B cell (primary cell): ENCODE data around the gene ADAMTS2. TPM values are rescaled to one million over a fixed set of nuclear protein-coding genes. Genes with fewer than 3 reads are reported as not detected.

Experiments
- ATAC-seq: fragments of 200-7000 bp; cut with Tn5 transposase; one replicate; pipeline ENCODE4 v1.10.0; 2021; ENCODE audit warnings: low read depth, mild to moderate bottlenecking, moderate number of reproducible peaks, moderate library complexity
- CTCF ChIA-PET: fragments of 350-600 bp; sonication (Branson Sonifier 250); formaldehyde crosslinking; loops from one replicate; lab custom pipeline; 2021; ENCODE audit warnings: antibody characterized with exemption, inconsistent platforms; lab: Charles Lee
- POLR2A ChIA-PET: fragments of 350-600 bp; sonication (Branson Sonifier 250); formaldehyde crosslinking; loops from one replicate; lab custom pipeline; 2021; ENCODE audit warnings: antibody characterized with exemption; lab: Charles Lee
- DNase-seq: peaks from one replicate; pipeline ENCODE4 v3.0.0; 2013
- H2AFZ ChIP-seq: 2 replicates; pipeline ENCODE4 v1.6.1; 2012; ENCODE audit warnings: mild to moderate bottlenecking, low read depth, low read length; ENCODE audit not compliant: insufficient read depth, poor library complexity, severe bottlenecking
- H3K27ac ChIP-seq, 2 donors: 1 replicate in 1 of 2; 2 replicates in 1 of 2; pipeline ENCODE4 v1.5.1; 2012 to 2013; ENCODE audit warnings: low read length in 2 of 2, mild to moderate bottlenecking in 2 of 2, moderate library complexity in 1 of 2
- H3K27me3 ChIP-seq, 4 experiments: fragments of 200-600 bp in 1 of 4; sonication (generic) in 1 of 4; replicated peaks in 1 of 4; 1 replicate in 2 of 4; 2 replicates in 2 of 4; pipeline versions ENCODE4 v1.6.1 to v1.7.0; 2013 to 2016; ENCODE audit warnings: low read length in 3 of 4, mild to moderate bottlenecking in 2 of 4, mixed read lengths in 1 of 4, moderate library complexity in 1 of 4; ENCODE audit not compliant: insufficient read depth in 4 of 4, control insufficient read depth in 3 of 4; ENCODE audit errors: control extremely low read depth in 1 of 4
- H3K36me3 ChIP-seq, 2 experiments: replicated peaks in 1 of 2; 1 replicate in 1 of 2; 2 replicates in 1 of 2; pipeline versions ENCODE4 v1.6.1 to v1.7.1; 2013; ENCODE audit warnings: low read length in 1 of 2; ENCODE audit not compliant: insufficient read depth in 2 of 2, control insufficient read depth in 1 of 2; ENCODE audit errors: control extremely low read depth in 1 of 2, extremely low read depth in 1 of 2
- H3K4me1 ChIP-seq, 2 donors: fragments of 200-600 bp in 1 of 2; sonication (generic) in 1 of 2; 1 replicate in 1 of 2; 2 replicates in 1 of 2; pipeline versions ENCODE4 v1.5.1 to v1.6.1; 2013 to 2017; ENCODE audit warnings: low read length in 2 of 2; ENCODE audit not compliant: control insufficient read depth in 2 of 2, insufficient read depth in 2 of 2
- H3K4me2 ChIP-seq: replicated peaks from 2 replicates; pipeline ENCODE3; 2012; ENCODE audit warnings: mild to moderate bottlenecking, low read depth, low read length; ENCODE audit not compliant: poor library complexity, severe bottlenecking
- H3K4me3 ChIP-seq, 5 experiments: fragments of 200-600 bp in 1 of 5; sonication (generic) in 1 of 5; 1 replicate in 3 of 5; 2 replicates in 2 of 5; pipeline versions ENCODE4 v1.5.1 to v1.7.0; 2011 to 2016; ENCODE audit warnings: low read length in 4 of 5, mild to moderate bottlenecking in 4 of 5, low read depth in 2 of 5, control low read depth in 1 of 5, moderate library complexity in 1 of 5; ENCODE audit not compliant: insufficient read depth in 1 of 5; ENCODE audit errors: control extremely low read depth in 1 of 5, extremely low read depth in 1 of 5
- H3K79me2 ChIP-seq: fragments of 200-600 bp; sonication (generic); one replicate; pipeline ENCODE4 v1.6.0; 2016; ENCODE audit warnings: low read length; ENCODE audit not compliant: control insufficient read depth, insufficient read depth
- H3K9ac ChIP-seq: fragments of 200-600 bp; sonication (generic); 2 replicates; pipeline ENCODE4 v1.6.1; 2017; ENCODE audit warnings: mild to moderate bottlenecking, low read length, moderate library complexity
- H3K9me3 ChIP-seq, 3 donors: one replicate each; pipeline versions ENCODE4 v1.6.1 to v1.7.1; 2013; ENCODE audit warnings: low read length in 2 of 3; ENCODE audit not compliant: control insufficient read depth in 2 of 3, insufficient read depth in 1 of 3; ENCODE audit errors: control extremely low read depth in 1 of 3
- H4K20me1 ChIP-seq: 2 replicates; pipeline ENCODE4 v1.6.0; 2012; ENCODE audit warnings: mild to moderate bottlenecking, low read length; ENCODE audit not compliant: insufficient read depth, control insufficient read depth, poor library complexity, severe bottlenecking
- H3K27ac Mint-ChIP-seq: one replicate; pipeline ENCODE4 v1.8.0; 2021; ENCODE audit warnings: mixed read lengths
- H3K27me3 Mint-ChIP-seq: one replicate; pipeline ENCODE4 v1.8.0; 2021; ENCODE audit warnings: mixed read lengths
- H3K4me1 Mint-ChIP-seq: one replicate; pipeline ENCODE4 v1.8.0; 2021; ENCODE audit warnings: mixed read lengths
- H3K4me3 Mint-ChIP-seq: one replicate; pipeline ENCODE4 v1.8.0; 2021; ENCODE audit warnings: mixed read lengths
- H3K9me3 Mint-ChIP-seq: one replicate; pipeline ENCODE4 v1.8.0; 2022; ENCODE audit warnings: mixed read lengths; ENCODE audit not compliant: insufficient read depth
- CTCF ChIP-seq: fragments of 200-600 bp; IDR thresholded peaks from one replicate; pipeline ENCODE4 v1.8.0; 2022; ENCODE audit warnings: antibody characterized with exemption, mild to moderate bottlenecking
- EZH2 ChIP-seq: IDR thresholded peaks from 2 replicates; pipeline ENCODE4 v1.6.1; 2012; ENCODE audit warnings: borderline replicate concordance, low read depth, mild to moderate bottlenecking, moderate library complexity, low read length; ENCODE audit not compliant: insufficient read depth, poor library complexity, severe bottlenecking
- WGBS: methylation state at CpG from one replicate; pipeline ENCODE4 v1.1.5; 2013; ENCODE audit warnings: missing lambda C conversion rate; ENCODE audit not compliant: insufficient coverage; 5-methylcytosine and 5-hydroxymethylcytosine counted together
- intact Hi-C: fragments of 100-400 bp; cut with micrococcal nuclease; formaldehyde crosslinking; loops from one replicate; pipeline ENCODE4 v1.10.0; 2022
- polyA plus RNA-seq: library from polyadenylated mRNA; depleted of rRNA; stranded (reverse); fragments of >200 nt; gene quantifications from 2 replicates; pipeline ENCODE4 v1.2.3, GENCODE V29; 2012
- total RNA-seq, 2 donors: library from RNA; stranded (reverse); fragments of 120-200 nt in 1 of 2; gene quantifications; 1 replicate in 1 of 2; 2 replicates in 1 of 2; pipeline versions ENCODE4 v1.2.3 to v1.2.4, GENCODE V29; 2013 to 2022

Gene ADAMTS2
- total and polyA plus RNA-seq, 2 donors (not counting 1 experiment from before 2014, with no cell fraction given), result not detected

GRCh38 chr5:179331591-179332375 lies 13.5 kb downstream of the ADAMTS2 start:
- WGBS, result 83% methylated on average over 4 of the region's 8 CpGs
- no peak for TF ChIP-seq EZH2
- TF ChIP-seq CTCF, result no peak
- CTCF ChIA-PET, result no interaction called here

GRCh38 chr5:179330186-179330900 lies 14.9 kb downstream of the ADAMTS2 start:
- H3K4me3 ChIP-seq, result no peak overlapping the region
- DNase-seq (no peak), ATAC-seq (no peak)
- H3K4me1 ChIP-seq, result no peaks in the 10 kb centered on the region
- POLR2A ChIA-PET, result no interaction called here
- Mint-ChIP-seq H3K4me1 (no peaks in the 10 kb centered on the region), H3K4me3 (no peak overlapping the region), H3K27me3 (peaks cover 12% of the 10 kb centered on the region), H3K9me3 (no peaks in the 10 kb centered on the region), H3K27ac (no peak overlapping the region)
- H3K36me3 ChIP-seq, result no peaks in the 10 kb centered on the region
- H2AFZ ChIP-seq, result no peak overlapping the region
- no peak overlapping the region for H3K9ac ChIP-seq
- no peak overlapping the region for H3K27ac ChIP-seq
- intact Hi-C loops, result no loop called here
- CTCF ChIA-PET, result no interaction called here
- 85% methylated on average over 13 of the region's 13 CpGs for WGBS
- no peaks in the 10 kb centered on the region for H4K20me1 ChIP-seq
- H3K79me2 ChIP-seq, result no peaks in the 10 kb centered on the region
- H3K9me3 ChIP-seq, result no peaks in the 10 kb centered on the region
- no peak overlapping the region for H3K4me2 ChIP-seq
- H3K27me3 ChIP-seq, result no peaks in the 10 kb centered on the region
- no peak for TF ChIP-seq EZH2
- no peak for TF ChIP-seq CTCF

More at GRCh38 chr5:179331591-179332375, 13.5 kb downstream of the ADAMTS2 start:
- Histone ChIP-seq H3K27me3 (no peaks in the 10 kb centered on the region), H3K36me3 (no peaks in the 10 kb centered on the region), H4K20me1 (no peaks in the 10 kb centered on the region), H3K9me3 (no peaks in the 10 kb centered on the region), H3K4me2 (no peak overlapping the region), H3K27ac (no peak overlapping the region), H3K4me1 (no peaks in the 10 kb centered on the region), H3K79me2 (no peaks in the 10 kb centered on the region), H3K4me3 (no peak overlapping the region), H3K9ac (no peak overlapping the region), H2AFZ (no peak overlapping the region)
- no peak overlapping the region for H3K4me3 Mint-ChIP-seq
- intact Hi-C loops, result no loop called here
- ATAC-seq (no peak), DNase-seq (no peak)
- peaks cover 12% of the 10 kb centered on the region for H3K27me3 Mint-ChIP-seq
- no peak overlapping the region for H3K27ac Mint-ChIP-seq
- POLR2A ChIA-PET, result no interaction called here
- no peaks in the 10 kb centered on the region for H3K9me3 Mint-ChIP-seq
- H3K4me1 Mint-ChIP-seq, result no peaks in the 10 kb centered on the region
